OCI-LY7 (cell line): ENCODE measurements around the gene ADAMTS4. TPM values are rescaled to one million over a fixed set of nuclear protein-coding genes. Genes with fewer than 3 reads are reported as not detected.

Source experiments
- BruUV-seq: library from RNA; stranded (reverse); fragments of 400-500 nt; replicated peaks from 2 replicates; lab custom pipeline; 2021; lab: Mats Ljungman, UMichigan
- CTCF ChIA-PET: fragments of 300-600 bp; sonication (Branson Sonifier 250); formaldehyde crosslinking; loops from one replicate; lab custom pipeline; 2022; ENCODE audit warnings: antibody characterized with exemption; ENCODE audit not compliant: unreplicated experiment; lab: Charles Lee
- POLR2A ChIA-PET: fragments of 300-600 bp; sonication (Branson Sonifier 250); formaldehyde crosslinking; loops from one replicate; lab custom pipeline; 2022; ENCODE audit warnings: antibody characterized with exemption; lab: Charles Lee
- DNase-seq: peaks from one replicate; pipeline ENCODE4 v3.0.0-alpha.2; 2015; ENCODE audit warnings: low spot score
- H2AFZ ChIP-seq: fragments of 200-600 bp; sonication (generic), shearing (Covaris generic); 2 replicates; pipeline ENCODE4 v1.6.1; 2014; ENCODE audit warnings: mild to moderate bottlenecking, antibody characterized with exemption, low read length, moderate library complexity
- H3K27ac ChIP-seq: fragments of 200-600 bp; sonication (generic); 2 replicates; pipeline ENCODE4 v1.5.1; 2014; ENCODE audit warnings: mixed run types, low read depth, mild to moderate bottlenecking, moderate library complexity, low read length, inconsistent platforms; ENCODE audit not compliant: poor library complexity, severe bottlenecking
- H3K36me3 ChIP-seq: fragments of 200-600 bp; sonication (generic); 2 replicates; pipeline ENCODE4 v1.6.1; 2014; ENCODE audit warnings: mild to moderate bottlenecking, antibody characterized with exemption, low read length, moderate library complexity, mixed read lengths; ENCODE audit not compliant: insufficient read depth
- H3K4me1 ChIP-seq: fragments of 200-600 bp; sonication (generic); 2 replicates; pipeline ENCODE4 v1.5.1; 2014; ENCODE audit warnings: mild to moderate bottlenecking, low read length; ENCODE audit not compliant: insufficient read depth, poor library complexity, severe bottlenecking
- H3K4me2 ChIP-seq: fragments of 200-600 bp; sonication (generic); 2 replicates; pipeline ENCODE4 v1.6.1; 2014; ENCODE audit warnings: mild to moderate bottlenecking, low read length
- H3K4me3 ChIP-seq: fragments of 200-600 bp; sonication (generic); 2 replicates; pipeline ENCODE4 v1.5.1; 2014; ENCODE audit warnings: mild to moderate bottlenecking, low read depth, low read length; ENCODE audit not compliant: poor library complexity, severe bottlenecking
- H3K79me2 ChIP-seq: fragments of 200-600 bp; sonication (generic); 2 replicates; pipeline ENCODE4 v1.6.1; 2016; ENCODE audit warnings: low read depth, mild to moderate bottlenecking, low read length, moderate library complexity, mixed read lengths; ENCODE audit not compliant: insufficient read depth
- H3K9me2 ChIP-seq: fragments of 200-600 bp; sonication (generic); 2 replicates; pipeline ENCODE4 v1.6.1; 2016; ENCODE audit warnings: mild to moderate bottlenecking, low read length, mixed read lengths; ENCODE audit not compliant: insufficient read depth
- H3K9me3 ChIP-seq: fragments of 200-600 bp; sonication (generic); 2 replicates; pipeline ENCODE4 v1.6.1; 2014; ENCODE audit warnings: mild to moderate bottlenecking, mixed run types, low read length, mixed read lengths
- H4K20me1 ChIP-seq: fragments of 200-600 bp; sonication (generic); 2 replicates; pipeline ENCODE4 v1.6.1; 2014; ENCODE audit warnings: mild to moderate bottlenecking, antibody characterized with exemption, low read length, moderate library complexity, mixed read lengths; ENCODE audit not compliant: insufficient read depth
- CTCF ChIP-seq: fragments of 200-600 bp; sonication (generic); conservative IDR thresholded peaks from 2 replicates; pipeline ENCODE4 v1.5.1; 2014; ENCODE audit warnings: mild to moderate bottlenecking, antibody characterized with exemption, low read length, moderate library complexity, mixed read lengths
- EZH2phosphoT487 ChIP-seq: fragments of 200-600 bp; sonication (generic); IDR thresholded peaks from 2 replicates; pipeline ENCODE4 v1.6.1; 2018; ENCODE audit warnings: low read depth, borderline replicate concordance, mild to moderate bottlenecking, mixed run types, antibody characterized with exemption, low read length, moderate library complexity, mixed read lengths
- intact Hi-C: fragments of 100-400 bp; cut with micrococcal nuclease; formaldehyde crosslinking; loops from one replicate; pipeline ENCODE4 v1.10.0; 2022; ENCODE audit not compliant: unreplicated experiment
- total RNA-seq, 2 experiments: library from RNA; depleted of rRNA in 1 of 2; stranded (reverse); fragments of >200 nt in 1 of 2; shearing (Covaris generic) in 1 of 2; gene quantifications; 2 replicates each; pipeline ENCODE4 v1.2.3, GENCODE V29; 2014 to 2022

Gene ADAMTS4
- total RNA-seq, 2 experiments from 2014 or later: 0.03 to 0.15 TPM

DNA sequence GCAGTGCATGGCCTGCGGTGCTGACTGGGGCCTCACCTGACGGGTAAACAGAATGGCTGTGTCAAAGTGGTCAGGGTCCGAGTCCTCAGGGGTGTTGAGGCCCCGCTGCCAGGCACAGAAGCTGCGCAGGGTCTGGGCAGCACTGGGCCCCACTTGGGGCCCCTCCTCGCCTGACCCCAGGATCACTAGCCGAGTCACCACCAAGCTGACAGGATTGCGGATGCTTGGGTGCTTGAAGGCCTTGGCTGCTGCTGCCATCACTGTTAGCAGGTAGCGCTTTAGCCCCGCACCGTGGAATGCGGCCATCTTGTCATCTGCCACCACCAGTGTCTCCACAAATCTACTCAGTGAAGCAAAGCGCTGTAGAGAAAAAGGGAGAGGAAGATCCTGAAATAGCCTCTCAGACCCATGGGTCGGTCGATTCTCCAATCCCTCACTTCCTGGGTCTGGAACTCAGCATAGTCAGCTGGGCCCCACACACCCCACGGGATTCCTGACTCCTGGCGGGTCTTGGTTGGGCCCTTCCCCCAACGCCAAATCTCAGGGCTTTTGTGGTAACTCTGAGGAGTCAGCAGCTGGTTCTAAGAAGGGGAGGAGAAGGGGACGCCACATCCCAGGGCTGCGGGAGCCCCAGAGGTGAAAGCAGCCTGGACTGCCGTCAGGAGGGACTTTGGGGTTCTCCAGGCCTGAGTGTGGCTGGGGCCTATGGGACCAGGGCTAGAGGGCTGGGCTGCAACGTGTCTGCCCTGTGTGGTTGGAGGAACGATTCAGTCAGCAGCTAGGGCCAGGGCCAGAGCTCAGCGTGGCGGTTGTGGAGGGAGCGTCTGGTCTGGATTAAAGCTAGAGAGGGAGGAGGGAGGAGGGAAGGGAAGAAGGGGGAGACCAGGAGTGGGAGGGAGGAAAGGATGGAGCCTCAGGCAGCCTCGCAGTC lies 2.1 kb downstream of the ADAMTS4 start:
- Histone ChIP-seq H3K4me1 (peaks cover 48% of the 10 kb centered on the region), H3K27ac (no peak overlapping the region), H3K4me3 (no peak overlapping the region), H3K79me2 (no peaks in the 10 kb centered on the region), H3K36me3 (no peaks in the 10 kb centered on the region), H3K9me2 (no peaks in the 10 kb centered on the region), H2AFZ (no peak overlapping the region), H3K9me3 (no peaks in the 10 kb centered on the region), H4K20me1 (no peaks in the 10 kb centered on the region), H3K4me2 (no peak overlapping the region)
- ChIA-PET POLR2A (interaction anchor here (0.6 kb wide), 1 partner anchor 7 kb away, joined by 4 read pairs; no protein-coding TSS in a partner anchor), CTCF (no interaction called here)
- intact Hi-C loops: no loop called here
- TF ChIP-seq CTCF: no peak
- TF ChIP-seq EZH2phosphoT487: no peak
- no peak for DNase-seq
- no TSS peak for BruUV-seq

- Histone ChIP-seq H4K20me1 (no peaks in the 10 kb centered on the region), H3K4me2 (no peak overlapping the region), H3K79me2 (no peaks in the 10 kb centered on the region), H3K4me3 (no peak overlapping the region), H3K4me1 (peaks cover 41% of the 10 kb centered on the region), H3K27ac (no peak overlapping the region), H2AFZ (no peak overlapping the region), H3K36me3 (no peaks in the 10 kb centered on the region), H3K9me2 (no peaks in the 10 kb centered on the region), H3K9me3 (no peaks in the 10 kb centered on the region)
- DNase-seq: no peak
- no peak for TF ChIP-seq CTCF
- no peak for TF ChIP-seq EZH2phosphoT487
- intact Hi-C loops: no loop called here
- ChIA-PET POLR2A (interaction anchor here (0.6 kb wide), 1 partner anchor 8 kb away, joined by 4 read pairs; no protein-coding TSS in a partner anchor), CTCF (no interaction called here)
- BruUV-seq: no TSS peak
These were observed 2.7 kb downstream of the ADAMTS4 start for GRCh38 chr1:161196111-161196510.
